GM23248 (cell line): Measurements from ENCODE around the gene TM4SF4. TPM values are rescaled to one million over a fixed set of nuclear protein-coding genes. Genes with fewer than 3 reads are reported as not detected.

Experiments
- DNase-seq: peaks from one replicate; pipeline ENCODE4 v3.0.0-alpha.2; 2015
- H2AFZ ChIP-seq: fragments of 200-600 bp; sonication (generic); 2 replicates; pipeline ENCODE4 v1.6.1; 2016; ENCODE audit warnings: antibody characterized with exemption
- H3F3A ChIP-seq: fragments of 200-600 bp; sonication (generic); 2 replicates; pipeline ENCODE4 v1.6.1; 2016; ENCODE audit warnings: mild to moderate bottlenecking, antibody characterized with exemption, mixed run types; ENCODE audit not compliant: insufficient read depth
- H3K27ac ChIP-seq: fragments of 200-600 bp; sonication (generic); 2 replicates; pipeline ENCODE4 v1.5.1; 2016; ENCODE audit warnings: mild to moderate bottlenecking
- H3K27me3 ChIP-seq: fragments of 200-600 bp; sonication (generic); replicated peaks from 2 replicates; pipeline ENCODE4 v1.6.1; 2016; ENCODE audit warnings: mild to moderate bottlenecking; ENCODE audit not compliant: insufficient read depth
- H3K36me3 ChIP-seq: fragments of 200-600 bp; sonication (generic); 2 replicates; pipeline ENCODE4 v1.6.1; 2016; ENCODE audit warnings: low read depth, mild to moderate bottlenecking
- H3K4me1 ChIP-seq: fragments of 200-600 bp; sonication (generic); 2 replicates; pipeline ENCODE4 v1.6.1; 2016; ENCODE audit warnings: mild to moderate bottlenecking; ENCODE audit not compliant: insufficient read depth
- H3K4me2 ChIP-seq: fragments of 200-600 bp; sonication (generic); one replicate; pipeline ENCODE4 v1.6.1; 2016; ENCODE audit warnings: mild to moderate bottlenecking; ENCODE audit not compliant: unreplicated experiment
- H3K4me3 ChIP-seq: fragments of 200-600 bp; sonication (generic); 2 replicates; pipeline ENCODE4 v1.5.1; 2016; ENCODE audit warnings: mild to moderate bottlenecking
- H3K79me2 ChIP-seq: fragments of 200-600 bp; sonication (generic); 2 replicates; pipeline ENCODE4 v1.6.1; 2016; ENCODE audit warnings: mild to moderate bottlenecking; ENCODE audit not compliant: insufficient read depth
- H3K9ac ChIP-seq: fragments of 200-600 bp; sonication (generic); 2 replicates; pipeline ENCODE4 v1.6.1; 2016; ENCODE audit warnings: mild to moderate bottlenecking
- H3K9me2 ChIP-seq: fragments of 200-600 bp; sonication (generic); 2 replicates; pipeline ENCODE4 v1.6.1; 2016; ENCODE audit warnings: mixed run types, mild to moderate bottlenecking, moderate library complexity; ENCODE audit not compliant: insufficient read depth
- H3K9me3 ChIP-seq: fragments of 200-600 bp; sonication (generic); one replicate; pipeline ENCODE4 v1.6.1; 2017; ENCODE audit warnings: low read depth
- H4K20me1 ChIP-seq: fragments of 200-600 bp; sonication (generic); 2 replicates; pipeline ENCODE4 v1.6.0; 2016; ENCODE audit not compliant: insufficient read depth
- EZH2 ChIP-seq: fragments of 200-600 bp; sonication (generic); IDR thresholded peaks from 2 replicates; pipeline ENCODE4 v1.6.1; 2018; ENCODE audit warnings: antibody characterized with exemption, mild to moderate bottlenecking; ENCODE audit not compliant: insufficient read depth, poor library complexity, severe bottlenecking
- EZH2phosphoT487 ChIP-seq: fragments of 200-600 bp; sonication (generic); IDR thresholded peaks from 2 replicates; pipeline ENCODE4 v1.6.1; 2018; ENCODE audit warnings: antibody characterized with exemption, moderate library complexity, mild to moderate bottlenecking, low read depth; ENCODE audit not compliant: insufficient read depth
- WGBS, 2 experiments: methylation state at CpG; one replicate each; pipeline ENCODE4 v1.1.6; 2015 to 2017; ENCODE audit warnings: low lambda C conversion rate in 2 of 2, low coverage in 1 of 2; ENCODE audit errors: missing lambda C conversion rate in 2 of 2; 5-methylcytosine and 5-hydroxymethylcytosine counted together
- in situ Hi-C: fragments of 300-500 bp; cut with MboI; formaldehyde crosslinking; loops from 2 replicates; pipeline ENCODE4 v1.15.0; 2020
- polyA plus RNA-seq: library from polyadenylated mRNA; unstranded; fragments of >200 nt; fragmentation: Nextera tagmentation; extraction: Ambion mirVana; gene quantifications from 2 replicates; pipeline ENCODE4 v1.2.1, GENCODE V29; 2016
- total RNA-seq: library from RNA; depleted of rRNA; stranded (reverse); fragments of >200 nt; shearing (Covaris generic); gene quantifications from 2 replicates; pipeline ENCODE4 v1.2.3, GENCODE V29; 2014

The TM4SF4 gene
- total and polyA plus RNA-seq, 2 experiments from 2014 or later = 0.96 to 0.97 TPM

DNA sequence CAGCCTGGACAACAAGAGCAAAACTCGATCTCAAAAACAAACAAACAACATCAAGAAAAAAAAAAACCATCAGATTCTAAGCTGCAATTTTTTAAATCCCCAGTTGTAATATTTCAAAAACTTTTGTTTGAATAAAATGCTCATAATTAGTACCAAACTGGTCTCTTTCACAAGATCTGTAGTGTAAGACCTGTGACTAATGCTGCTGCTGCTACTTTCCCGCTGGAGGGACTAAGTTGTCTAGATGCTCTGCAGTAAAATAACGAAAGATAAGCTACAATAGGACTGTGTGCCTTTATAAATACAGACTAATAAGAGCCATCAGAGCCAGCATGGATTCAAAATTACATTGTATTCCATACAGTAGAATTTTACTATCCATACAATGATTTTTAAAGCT is 45.4 kb downstream of the TM4SF4 start:
- Histone ChIP-seq H3K79me2 (peaks cover 17% of the 10 kb centered on the region; the same call in 1 of the 2 replicates), H3K4me3 (no peak overlapping the region), H3K9ac (no peak overlapping the region), H3K9me3 (no peaks in the 10 kb centered on the region), H3K9me2 (no peaks in the 10 kb centered on the region), H4K20me1 (no peaks in the 10 kb centered on the region), H3F3A (peaks cover 25% of the 10 kb centered on the region; the same call in 1 of the 2 replicates), H3K27me3 (no peaks in the 10 kb centered on the region), H3K36me3 (peaks cover 35% of the 10 kb centered on the region), H2AFZ (no peak overlapping the region), H3K4me2 (no peak overlapping the region), H3K27ac (no peak overlapping the region), H3K4me1 (no peaks in the 10 kb centered on the region)
- 41 to 49% methylated on average over 3 of the region's 3 CpGs for WGBS, 2 experiments
- TF ChIP-seq EZH2phosphoT487 = no peak
- no peak for TF ChIP-seq EZH2
- in situ Hi-C loops = loop anchor here (10.0 to 25.0 kb wide), 2 partner anchors 195 to 667 kb away; no protein-coding TSS in a partner anchor
- DNase-seq = peak; percentile 59

DNA sequence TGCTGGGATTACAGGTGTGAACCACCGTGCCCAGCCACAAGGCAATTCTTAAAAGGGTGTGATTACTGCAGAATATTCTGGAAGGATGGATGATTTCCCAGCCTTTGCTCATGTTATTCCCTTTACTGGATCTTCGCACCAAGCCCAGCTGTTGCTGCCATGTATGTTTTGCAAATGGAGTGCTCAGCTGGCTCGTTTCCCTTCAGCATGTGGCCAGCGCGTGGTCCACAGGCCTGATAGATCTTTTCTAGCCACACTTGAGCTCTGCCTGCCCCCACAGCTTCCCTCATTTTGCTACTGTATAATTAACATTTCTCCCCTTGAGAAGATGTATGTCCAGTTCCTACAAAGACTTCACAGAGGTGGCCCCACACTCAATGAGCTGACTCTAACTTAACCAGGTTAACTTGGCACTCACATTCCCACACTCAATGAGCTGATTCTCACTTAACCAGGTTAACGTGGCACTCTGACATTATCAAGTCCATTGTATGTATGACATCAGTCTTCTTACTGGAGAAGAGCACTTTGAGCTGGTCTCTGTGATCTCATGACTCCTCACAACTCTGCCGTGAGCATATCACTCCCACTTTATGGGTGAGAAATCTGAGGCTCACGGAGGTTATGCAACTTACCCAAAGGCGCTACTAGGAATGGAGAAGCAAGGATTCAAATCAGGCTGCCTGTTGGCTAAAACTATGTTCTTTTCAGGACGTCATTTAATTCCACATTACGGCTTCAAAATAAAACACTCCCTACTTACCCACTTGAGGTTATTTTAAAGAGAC is 49.2 kb downstream of the TM4SF4 start:
- in situ Hi-C loops = loop anchor here (10.0 to 25.0 kb wide), 2 partner anchors 191 to 664 kb away; no protein-coding TSS in a partner anchor
- Histone ChIP-seq H3K4me3 (no peak overlapping the region), H3K9me2 (no peaks in the 10 kb centered on the region), H4K20me1 (no peaks in the 10 kb centered on the region), H3K27ac (no peak overlapping the region), H3K9me3 (no peaks in the 10 kb centered on the region), H3K79me2 (peaks cover 42% of the 10 kb centered on the region), H3K36me3 (peaks cover 43% of the 10 kb centered on the region), H3K9ac (no peak overlapping the region), H3K4me2 (no peak overlapping the region), H2AFZ (no peak overlapping the region), H3K27me3 (no peaks in the 10 kb centered on the region), H3K4me1 (peaks cover 8% of the 10 kb centered on the region; the same call in 1 of the 2 replicates), H3F3A (peaks cover 15% of the 10 kb centered on the region; the same call in 1 of the 2 replicates)
- no peak for DNase-seq
- TF ChIP-seq EZH2 (no peak), EZH2phosphoT487 (no peak)
- WGBS, 2 experiments = 77 to 83% methylated on average over 11 of the region's 11 CpGs

DNA sequence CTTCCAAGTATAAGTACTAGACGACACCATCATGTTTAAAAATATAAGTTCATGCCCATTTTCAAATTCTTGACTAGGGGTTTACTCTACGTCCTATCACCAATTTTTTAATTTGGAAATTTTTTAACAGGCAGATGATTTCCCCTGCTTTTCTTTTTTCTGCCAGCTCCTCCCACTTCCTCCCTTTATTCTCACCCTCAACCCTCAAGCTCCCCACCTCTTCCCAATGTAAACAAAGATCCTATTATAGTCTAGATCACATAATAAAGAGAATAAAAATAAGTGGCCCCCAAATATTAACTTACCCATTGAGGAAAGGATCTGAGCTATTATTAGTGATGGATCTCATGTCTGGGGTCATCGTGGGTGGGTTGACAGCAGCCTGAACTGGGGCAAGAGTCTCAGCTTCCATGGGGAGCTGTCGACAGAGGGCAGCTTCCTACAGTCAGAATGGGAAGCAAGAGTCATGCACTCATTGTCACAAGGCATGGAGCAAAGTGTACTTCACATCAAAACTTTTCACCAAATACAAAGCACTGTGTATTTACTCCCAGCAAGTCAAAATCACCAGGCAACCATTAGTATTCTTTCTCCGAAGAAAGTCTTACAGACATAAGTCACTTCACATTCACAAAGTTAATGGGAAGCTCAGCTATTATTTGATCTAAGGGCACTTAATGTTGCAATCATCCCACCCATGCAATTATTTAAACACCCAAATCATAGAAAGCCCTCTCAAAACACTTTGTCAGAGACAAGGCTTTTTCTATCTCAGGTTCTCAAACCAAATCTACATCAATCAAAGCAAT is 53.2 kb downstream of the TM4SF4 start:
- DNase-seq = peak; percentile 38
- TF ChIP-seq EZH2 (no peak), EZH2phosphoT487 (no peak)
- 66 to 69% methylated on average over 5 of the region's 5 CpGs for WGBS, 2 experiments
- Histone ChIP-seq H2AFZ (no peak overlapping the region), H3K9me2 (no peaks in the 10 kb centered on the region), H3K9me3 (no peaks in the 10 kb centered on the region), H3K4me1 (peaks cover 25% of the 10 kb centered on the region), H4K20me1 (no peaks in the 10 kb centered on the region), H3K9ac (peak overlapping the region; percentile 14; the same call in 1 of the 2 replicates), H3K4me3 (no peak overlapping the region), H3K79me2 (peaks cover 77% of the 10 kb centered on the region), H3K36me3 (peaks cover 20% of the 10 kb centered on the region), H3F3A (peaks cover 9% of the 10 kb centered on the region; the same call in 1 of the 2 replicates), H3K27me3 (no peaks in the 10 kb centered on the region), H3K4me2 (no peak overlapping the region), H3K27ac (peak overlapping the region; percentile 12)
- in situ Hi-C loops = loop anchor here (10.0 kb wide), 1 partner anchor 187 kb away; no protein-coding TSS in a partner anchor

DNA sequence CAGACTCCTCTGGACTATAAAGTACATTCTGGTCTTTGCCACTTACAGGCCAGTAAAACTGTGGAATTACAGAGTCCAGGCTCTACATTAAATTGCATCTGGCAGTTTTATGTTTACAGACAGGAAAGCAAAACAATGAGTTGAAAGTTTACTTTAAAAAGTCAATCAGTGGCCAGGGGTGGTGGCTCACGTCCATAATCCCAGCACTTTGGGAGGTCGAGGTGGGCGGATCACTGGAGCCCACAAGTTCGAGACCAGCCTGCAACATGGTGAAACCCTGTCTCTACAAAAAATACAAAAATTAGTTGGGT is 53.8 kb downstream of the TM4SF4 start:
- H3K27me3 ChIP-seq = no peaks in the 10 kb centered on the region
- no peaks in the 10 kb centered on the region for H4K20me1 ChIP-seq
- WGBS, 2 experiments = 53 to 61% methylated on average over 4 of the region's 4 CpGs
- peaks cover 25% of the 10 kb centered on the region for H3K4me1 ChIP-seq
- peaks cover 9% of the 10 kb centered on the region; the same call in 1 of the 2 replicates for H3F3A ChIP-seq
- peaks cover 79% of the 10 kb centered on the region for H3K79me2 ChIP-seq
- no peak overlapping the region for H3K4me3 ChIP-seq
- H3K9ac ChIP-seq = peak overlapping the region; percentile 14; the same call in 1 of the 2 replicates
- peak overlapping the region; percentile 12 for H3K27ac ChIP-seq
- DNase-seq = no peak
- no peak overlapping the region for H3K4me2 ChIP-seq
- TF ChIP-seq EZH2phosphoT487 (no peak), EZH2 (no peak)
- in situ Hi-C loops = loop anchor here (10.0 kb wide), 1 partner anchor 187 kb away; no protein-coding TSS in a partner anchor
- H3K9me2 ChIP-seq = no peaks in the 10 kb centered on the region
- peaks cover 20% of the 10 kb centered on the region for H3K36me3 ChIP-seq
- no peak overlapping the region for H2AFZ ChIP-seq
- H3K9me3 ChIP-seq = no peaks in the 10 kb centered on the region
